Measurements from ENCODE around the gene LNX1.

- TF ChIP-seq CTCF (IDR thresholded peaks at IDR 0.05) (no peak), POLR2A (IDR thresholded peaks at IDR 0.05) (no peak)
Measured at GRCh38 chr4:53598901-53599300, 7.6 kb upstream of the LNX1 start.
